Subcutaneous adipose tissue (tissue), 4 donors: ENCODE results near the gene REPS1. TPM values are rescaled to one million over a fixed set of nuclear protein-coding genes. Genes with fewer than 3 reads are reported as not detected.

Experiments
- total RNA-seq, 4 donors: library from RNA; depleted of rRNA; stranded (reverse); fragments of >200 nt; gene quantifications; one replicate each; pipeline ENCODE4 v1.1.0, GENCODE V29; 2016
- TF ChIP-seq, protein P1 (sequence below): fragments of 450-650 bp; IDR thresholded peaks from one replicate; pipeline ENCODE4 v1.5.1; 2016; ENCODE audit warnings: low read depth, mild to moderate bottlenecking, control low read depth, antibody characterized with exemption, moderate library complexity

REPS1 gene
- total RNA-seq, 4 donors from 2014 or later = 27.1 to 47.3 (median 33.1) TPM

GRCh38 chr6:138973466-138974153, 14.4 kb downstream of the REPS1 start:
- TF ChIP-seq, protein P1, sequence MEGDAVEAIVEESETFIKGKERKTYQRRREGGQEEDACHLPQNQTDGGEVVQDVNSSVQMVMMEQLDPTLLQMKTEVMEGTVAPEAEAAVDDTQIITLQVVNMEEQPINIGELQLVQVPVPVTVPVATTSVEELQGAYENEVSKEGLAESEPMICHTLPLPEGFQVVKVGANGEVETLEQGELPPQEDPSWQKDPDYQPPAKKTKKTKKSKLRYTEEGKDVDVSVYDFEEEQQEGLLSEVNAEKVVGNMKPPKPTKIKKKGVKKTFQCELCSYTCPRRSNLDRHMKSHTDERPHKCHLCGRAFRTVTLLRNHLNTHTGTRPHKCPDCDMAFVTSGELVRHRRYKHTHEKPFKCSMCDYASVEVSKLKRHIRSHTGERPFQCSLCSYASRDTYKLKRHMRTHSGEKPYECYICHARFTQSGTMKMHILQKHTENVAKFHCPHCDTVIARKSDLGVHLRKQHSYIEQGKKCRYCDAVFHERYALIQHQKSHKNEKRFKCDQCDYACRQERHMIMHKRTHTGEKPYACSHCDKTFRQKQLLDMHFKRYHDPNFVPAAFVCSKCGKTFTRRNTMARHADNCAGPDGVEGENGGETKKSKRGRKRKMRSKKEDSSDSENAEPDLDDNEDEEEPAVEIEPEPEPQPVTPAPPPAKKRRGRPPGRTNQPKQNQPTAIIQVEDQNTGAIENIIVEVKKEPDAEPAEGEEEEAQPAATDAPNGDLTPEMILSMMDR = no peak

DNA sequence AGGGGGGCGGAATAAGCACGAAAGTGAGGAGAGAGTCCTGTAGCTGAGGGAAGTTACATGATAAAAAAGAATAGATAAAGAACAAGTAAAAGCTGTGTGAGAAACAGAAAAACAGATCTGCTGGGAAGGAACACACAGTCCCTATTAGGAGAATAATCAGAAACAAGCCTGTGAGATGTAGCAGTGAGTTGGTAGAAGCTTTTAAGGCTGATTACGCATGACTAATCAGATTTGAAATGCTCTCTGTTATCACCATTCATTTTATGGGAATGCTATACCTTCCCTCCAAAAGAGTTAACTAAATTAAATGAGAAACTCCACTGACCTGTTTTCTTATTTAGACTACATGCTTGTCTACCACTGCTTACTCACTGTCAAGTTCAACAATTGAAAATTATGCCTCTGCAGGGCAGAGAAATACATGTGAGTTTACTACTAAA, 15.8 kb downstream of the REPS1 start:
- TF ChIP-seq, protein P1 = no peak

DNA sequence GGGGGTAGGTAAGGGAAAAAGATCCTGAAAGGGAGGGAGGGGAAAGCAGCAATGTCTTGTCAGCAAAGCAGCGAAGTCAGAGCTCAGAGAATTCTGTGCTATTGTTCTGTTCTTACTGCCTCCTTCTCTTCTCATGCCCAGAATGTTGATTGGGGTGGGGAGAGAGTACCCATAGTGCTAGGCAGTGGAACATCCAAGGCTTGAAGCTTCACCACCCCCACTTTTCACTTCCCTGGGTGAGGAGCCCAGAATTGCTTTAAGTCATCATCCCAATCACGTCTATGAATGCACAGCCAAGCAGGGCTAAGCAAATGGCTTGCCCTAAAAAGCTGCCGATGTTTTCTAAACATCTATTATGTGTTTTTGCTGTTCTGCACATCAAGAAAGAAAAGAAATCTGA, 16.5 kb downstream of the REPS1 start:
- TF ChIP-seq, protein P1 = no peak

DNA sequence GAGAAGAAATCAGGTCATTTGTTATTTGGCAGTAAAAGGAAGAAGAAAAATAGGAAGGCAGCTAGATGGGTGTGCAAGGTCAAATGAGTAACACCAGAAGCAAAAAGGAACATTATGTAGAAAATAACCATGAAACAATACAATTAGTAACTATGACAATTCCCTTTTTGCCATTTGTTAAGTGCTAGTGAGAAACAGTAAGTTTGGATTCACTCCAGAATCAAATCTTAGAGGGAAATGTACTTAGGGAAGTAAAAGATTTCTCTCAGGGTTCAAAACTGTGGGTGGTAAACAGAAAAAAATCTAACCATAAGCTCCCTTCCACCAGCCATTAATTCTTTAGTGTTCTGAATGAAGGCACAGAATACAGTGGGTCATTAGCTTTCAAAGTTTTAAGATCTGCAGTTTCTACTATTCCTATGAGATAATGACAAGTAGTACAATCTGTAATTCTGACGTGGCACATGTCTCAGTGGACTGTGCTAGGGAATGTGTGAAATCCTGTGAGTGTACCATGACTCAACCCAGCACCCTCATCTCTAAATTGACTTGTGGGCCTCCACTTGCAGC, 17.1 kb downstream of the REPS1 start:
- TF ChIP-seq, protein P1 = no peak

DNA sequence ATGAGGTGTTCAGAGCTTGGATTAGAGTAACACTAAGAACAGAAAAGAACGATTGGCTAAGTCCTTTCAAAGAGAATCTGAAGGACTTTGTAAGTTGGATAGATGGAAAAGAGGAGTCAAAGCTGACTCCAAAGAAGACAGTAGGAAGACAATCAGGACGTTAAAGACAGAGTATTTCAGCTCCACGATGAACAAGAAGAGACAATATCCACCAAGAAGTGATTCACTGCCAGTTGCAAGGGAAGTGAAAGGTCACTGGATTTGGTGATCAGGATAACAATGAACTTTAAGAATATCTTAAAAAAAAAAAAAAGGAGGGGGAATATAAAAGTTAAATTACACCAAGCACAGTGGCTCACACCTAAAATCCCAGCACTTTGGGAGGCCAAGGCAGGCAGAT, 17.9 kb downstream of the REPS1 start:
- TF ChIP-seq, protein P1 = no peak

DNA sequence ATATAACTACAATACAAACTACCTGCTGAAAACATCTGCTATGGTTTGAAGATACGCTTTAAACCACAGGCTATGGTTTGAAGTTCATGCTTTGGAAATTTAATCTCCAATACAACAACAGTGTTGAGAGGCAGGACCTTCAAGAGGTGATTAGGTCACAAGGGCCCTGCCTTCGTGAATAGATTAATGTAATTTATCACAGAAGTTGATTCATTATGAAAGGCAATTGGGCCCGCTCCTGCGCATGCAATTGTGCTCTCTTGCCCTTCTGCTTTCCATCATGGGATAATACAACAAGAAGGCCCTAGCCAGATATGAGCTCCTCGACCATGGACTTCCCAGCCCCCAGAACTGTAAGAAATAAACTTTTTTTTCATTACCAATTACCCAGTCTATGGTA, 21.2 kb downstream of the REPS1 start:
- TF ChIP-seq, protein P1 = no peak

GRCh38 chr6:138965971-138966370, 22.1 kb downstream of the REPS1 start:
- TF ChIP-seq, protein P1 = no peak
